HEK293 (cell line): ENCODE results near the gene FOLR1.

Experiments used
- KLF1 ChIP-seq: fragments of 450-650 bp; formaldehyde crosslinking; IDR thresholded peaks from 2 replicates; pipeline ENCODE4 v1.5.1; 2016; ENCODE audit warnings: missing biosample characterization, missing genetic modification characterization
- REPIN1 ChIP-seq: fragments of 450-650 bp; formaldehyde crosslinking; IDR thresholded peaks from 2 replicates; pipeline ENCODE4 v1.5.1; 2017; ENCODE audit warnings: missing biosample characterization, missing genetic modification characterization, low read depth
- ZBTB8A ChIP-seq: fragments of 450-650 bp; formaldehyde crosslinking; IDR thresholded peaks from 2 replicates; pipeline ENCODE4 v1.5.1; 2016; ENCODE audit warnings: missing biosample characterization, missing genetic modification characterization
- ZNF146 ChIP-seq: fragments of 450-650 bp; formaldehyde crosslinking; IDR thresholded peaks from 2 replicates; pipeline ENCODE4 v1.5.1; 2016; ENCODE audit warnings: missing biosample characterization, missing genetic modification characterization
- ZNF292 ChIP-seq: fragments of 450-650 bp; formaldehyde crosslinking; IDR thresholded peaks from 2 replicates; pipeline ENCODE4 v1.5.1; 2016; ENCODE audit warnings: low read depth, missing biosample characterization, missing genetic modification characterization, borderline replicate concordance
- TF ChIP-seq, protein P1 (sequence below): fragments of 450-650 bp; formaldehyde crosslinking; IDR thresholded peaks from 2 replicates; pipeline ENCODE4 v1.5.1; 2016; ENCODE audit warnings: missing biosample characterization, missing genetic modification characterization
- TF ChIP-seq, protein P2 (sequence below): fragments of 450-650 bp; formaldehyde crosslinking; IDR thresholded peaks from 2 replicates; pipeline ENCODE4 v1.5.1; 2016; ENCODE audit warnings: missing biosample characterization, missing genetic modification characterization
- TF ChIP-seq, protein P3 (sequence below): IDR thresholded peaks from 2 replicates; pipeline ENCODE4 v1.6.1; 2011; ENCODE audit warnings: mild to moderate bottlenecking, low read depth, low read length, borderline replicate concordance

DNA sequence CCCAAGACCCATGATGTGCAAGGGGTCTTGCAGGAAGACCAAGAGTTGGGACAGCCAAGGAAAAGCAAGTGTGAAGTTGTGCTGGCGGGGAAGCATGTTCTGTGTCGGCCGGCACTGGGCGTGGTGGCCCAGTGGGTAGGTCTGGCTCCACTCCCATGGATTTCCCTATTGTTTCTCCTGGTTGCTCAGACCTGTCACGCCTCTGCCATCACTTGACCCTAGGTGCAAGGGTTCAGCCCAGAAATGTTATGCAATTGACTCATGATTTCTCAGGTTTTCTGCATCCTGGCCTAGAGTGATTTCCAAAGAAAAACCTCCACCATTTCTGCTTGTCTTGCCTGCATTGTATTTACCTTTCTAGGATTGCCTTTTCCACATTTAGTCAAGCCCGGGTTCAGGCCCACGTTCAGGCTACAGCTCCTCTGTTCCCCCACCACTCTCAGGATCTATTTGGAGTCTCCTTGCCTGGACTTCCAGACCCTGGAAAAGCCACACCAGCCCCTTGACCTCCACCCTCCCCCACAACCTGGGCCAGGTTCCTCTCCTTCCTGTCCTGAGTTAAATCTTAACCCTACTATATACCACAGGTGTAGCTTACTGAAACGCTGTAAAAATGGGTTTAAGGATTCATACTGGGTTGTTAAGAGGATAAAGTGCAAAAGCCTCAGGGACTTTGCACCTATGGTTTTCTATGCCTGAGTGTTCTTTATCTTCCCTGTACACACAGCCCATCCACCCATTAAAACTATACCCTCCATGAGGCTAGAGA is 17.5 kb upstream of the FOLR1 start:
- TF ChIP-seq ZNF292 (no peak), REPIN1 (no peak), KLF1 (no peak), ZBTB8A (tag by site-specific recombination) (no peak), ZNF146 (tag by site-specific recombination) (no peak)
- TF ChIP-seq, protein P1, sequence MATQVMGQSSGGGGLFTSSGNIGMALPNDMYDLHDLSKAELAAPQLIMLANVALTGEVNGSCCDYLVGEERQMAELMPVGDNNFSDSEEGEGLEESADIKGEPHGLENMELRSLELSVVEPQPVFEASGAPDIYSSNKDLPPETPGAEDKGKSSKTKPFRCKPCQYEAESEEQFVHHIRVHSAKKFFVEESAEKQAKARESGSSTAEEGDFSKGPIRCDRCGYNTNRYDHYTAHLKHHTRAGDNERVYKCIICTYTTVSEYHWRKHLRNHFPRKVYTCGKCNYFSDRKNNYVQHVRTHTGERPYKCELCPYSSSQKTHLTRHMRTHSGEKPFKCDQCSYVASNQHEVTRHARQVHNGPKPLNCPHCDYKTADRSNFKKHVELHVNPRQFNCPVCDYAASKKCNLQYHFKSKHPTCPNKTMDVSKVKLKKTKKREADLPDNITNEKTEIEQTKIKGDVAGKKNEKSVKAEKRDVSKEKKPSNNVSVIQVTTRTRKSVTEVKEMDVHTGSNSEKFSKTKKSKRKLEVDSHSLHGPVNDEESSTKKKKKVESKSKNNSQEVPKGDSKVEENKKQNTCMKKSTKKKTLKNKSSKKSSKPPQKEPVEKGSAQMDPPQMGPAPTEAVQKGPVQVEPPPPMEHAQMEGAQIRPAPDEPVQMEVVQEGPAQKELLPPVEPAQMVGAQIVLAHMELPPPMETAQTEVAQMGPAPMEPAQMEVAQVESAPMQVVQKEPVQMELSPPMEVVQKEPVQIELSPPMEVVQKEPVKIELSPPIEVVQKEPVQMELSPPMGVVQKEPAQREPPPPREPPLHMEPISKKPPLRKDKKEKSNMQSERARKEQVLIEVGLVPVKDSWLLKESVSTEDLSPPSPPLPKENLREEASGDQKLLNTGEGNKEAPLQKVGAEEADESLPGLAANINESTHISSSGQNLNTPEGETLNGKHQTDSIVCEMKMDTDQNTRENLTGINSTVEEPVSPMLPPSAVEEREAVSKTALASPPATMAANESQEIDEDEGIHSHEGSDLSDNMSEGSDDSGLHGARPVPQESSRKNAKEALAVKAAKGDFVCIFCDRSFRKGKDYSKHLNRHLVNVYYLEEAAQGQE (tag by site-specific recombination): no peak
- TF ChIP-seq, protein P2, sequence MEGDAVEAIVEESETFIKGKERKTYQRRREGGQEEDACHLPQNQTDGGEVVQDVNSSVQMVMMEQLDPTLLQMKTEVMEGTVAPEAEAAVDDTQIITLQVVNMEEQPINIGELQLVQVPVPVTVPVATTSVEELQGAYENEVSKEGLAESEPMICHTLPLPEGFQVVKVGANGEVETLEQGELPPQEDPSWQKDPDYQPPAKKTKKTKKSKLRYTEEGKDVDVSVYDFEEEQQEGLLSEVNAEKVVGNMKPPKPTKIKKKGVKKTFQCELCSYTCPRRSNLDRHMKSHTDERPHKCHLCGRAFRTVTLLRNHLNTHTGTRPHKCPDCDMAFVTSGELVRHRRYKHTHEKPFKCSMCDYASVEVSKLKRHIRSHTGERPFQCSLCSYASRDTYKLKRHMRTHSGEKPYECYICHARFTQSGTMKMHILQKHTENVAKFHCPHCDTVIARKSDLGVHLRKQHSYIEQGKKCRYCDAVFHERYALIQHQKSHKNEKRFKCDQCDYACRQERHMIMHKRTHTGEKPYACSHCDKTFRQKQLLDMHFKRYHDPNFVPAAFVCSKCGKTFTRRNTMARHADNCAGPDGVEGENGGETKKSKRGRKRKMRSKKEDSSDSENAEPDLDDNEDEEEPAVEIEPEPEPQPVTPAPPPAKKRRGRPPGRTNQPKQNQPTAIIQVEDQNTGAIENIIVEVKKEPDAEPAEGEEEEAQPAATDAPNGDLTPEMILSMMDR (tag by site-specific recombination): no peak
- TF ChIP-seq, protein P3, sequence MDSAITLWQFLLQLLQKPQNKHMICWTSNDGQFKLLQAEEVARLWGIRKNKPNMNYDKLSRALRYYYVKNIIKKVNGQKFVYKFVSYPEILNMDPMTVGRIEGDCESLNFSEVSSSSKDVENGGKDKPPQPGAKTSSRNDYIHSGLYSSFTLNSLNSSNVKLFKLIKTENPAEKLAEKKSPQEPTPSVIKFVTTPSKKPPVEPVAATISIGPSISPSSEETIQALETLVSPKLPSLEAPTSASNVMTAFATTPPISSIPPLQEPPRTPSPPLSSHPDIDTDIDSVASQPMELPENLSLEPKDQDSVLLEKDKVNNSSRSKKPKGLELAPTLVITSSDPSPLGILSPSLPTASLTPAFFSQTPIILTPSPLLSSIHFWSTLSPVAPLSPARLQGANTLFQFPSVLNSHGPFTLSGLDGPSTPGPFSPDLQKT: no peak
